Cortex of kidney (tissue), 1 donor: ENCODE measurements around the gene FRYL.

Source experiments
- DNase-seq: peaks from one replicate; lab custom pipeline; 2025; lab: John Stamatoyannopoulos, UW

The FRYL gene

GRCh38 chr4:48556268-48556667 is 223.8 kb downstream of the FRYL start:
- no peak for DNase-seq

GRCh38 chr4:48554606-48555005 is 225.5 kb downstream of the FRYL start:
- DNase-seq: no peak

DNA sequence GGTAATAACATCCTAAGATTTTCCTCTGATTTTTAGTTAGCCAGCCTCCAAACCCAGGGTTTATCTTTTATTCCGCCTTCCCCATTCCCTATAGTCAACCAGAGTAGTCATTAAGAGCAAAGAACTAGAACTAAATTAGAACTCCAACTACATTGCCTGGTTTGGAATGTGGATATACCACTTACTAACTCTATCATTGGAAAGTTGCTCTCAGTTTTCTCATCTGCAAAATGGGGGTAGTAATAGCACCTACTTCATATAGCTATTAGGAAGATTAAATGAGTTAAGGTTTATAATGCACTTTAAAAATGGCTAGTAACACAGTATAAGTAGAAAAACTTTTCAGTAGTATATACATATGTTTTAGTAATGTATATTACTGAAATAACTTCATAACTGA is 226.4 kb downstream of the FRYL start:
- no peak for DNase-seq

DNA sequence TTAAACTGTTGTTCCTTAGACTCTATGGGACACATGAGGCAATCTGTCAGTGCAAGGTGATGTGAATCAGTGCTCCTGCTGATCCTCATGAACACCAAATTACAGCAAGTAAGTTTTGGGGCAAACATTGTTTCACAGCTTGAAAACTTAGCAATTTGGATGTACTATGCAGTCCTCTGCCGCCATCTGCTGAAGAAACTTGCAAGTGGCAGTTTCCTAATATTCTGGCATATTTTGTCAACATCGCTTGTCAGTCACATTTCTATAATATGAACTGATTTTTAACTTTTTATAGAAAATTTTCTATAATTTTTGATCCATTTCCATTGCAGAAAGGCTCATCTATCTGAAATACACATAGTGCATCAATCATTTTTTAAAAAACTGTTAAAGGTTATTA is 233.7 kb downstream of the FRYL start:
- DNase-seq: no peak

GRCh38 chr4:48543796-48544195 is 236.3 kb downstream of the FRYL start:
- no peak for DNase-seq

GRCh38 chr4:48542888-48543287 is 237.2 kb downstream of the FRYL start:
- no peak for DNase-seq

DNA sequence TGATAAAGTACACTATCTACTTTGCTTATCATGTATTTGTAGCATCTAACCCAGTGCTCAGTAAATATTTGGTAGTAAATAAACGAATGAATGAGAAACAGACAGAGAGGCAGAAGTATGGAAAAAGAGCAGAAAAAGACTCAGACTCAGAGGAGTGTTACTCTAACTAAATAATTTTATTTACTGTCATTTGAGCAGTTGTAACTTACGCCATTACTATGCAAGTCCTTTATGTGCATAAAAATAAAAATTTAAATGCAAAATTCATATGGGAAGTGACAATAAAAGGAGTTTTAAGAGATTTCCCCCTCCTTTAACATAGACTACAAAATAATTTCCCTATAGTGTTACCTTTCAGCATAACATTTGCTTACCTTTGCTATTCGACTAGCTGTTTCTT is 240.5 kb downstream of the FRYL start:
- no peak for DNase-seq

DNA sequence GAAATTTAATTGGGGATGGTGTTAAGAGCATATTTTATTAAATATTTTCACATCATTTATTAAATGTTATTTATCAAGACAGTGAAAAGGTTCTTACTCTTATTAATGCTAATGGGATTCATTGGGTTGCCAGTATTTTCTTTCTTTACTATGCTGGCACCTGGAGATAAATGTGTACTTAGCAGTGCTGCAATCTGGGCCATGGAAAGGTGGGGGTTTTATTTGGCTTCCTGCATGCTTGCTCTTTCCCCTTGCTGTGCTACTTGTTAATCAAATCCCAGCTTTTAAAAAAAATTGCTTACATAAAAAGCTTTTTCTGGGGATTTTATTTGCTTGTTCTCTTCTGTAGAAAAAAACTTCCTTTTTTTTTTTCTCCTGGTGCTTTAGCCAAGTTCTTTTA is 241.7 kb downstream of the FRYL start:
- DNase-seq: no peak

DNA sequence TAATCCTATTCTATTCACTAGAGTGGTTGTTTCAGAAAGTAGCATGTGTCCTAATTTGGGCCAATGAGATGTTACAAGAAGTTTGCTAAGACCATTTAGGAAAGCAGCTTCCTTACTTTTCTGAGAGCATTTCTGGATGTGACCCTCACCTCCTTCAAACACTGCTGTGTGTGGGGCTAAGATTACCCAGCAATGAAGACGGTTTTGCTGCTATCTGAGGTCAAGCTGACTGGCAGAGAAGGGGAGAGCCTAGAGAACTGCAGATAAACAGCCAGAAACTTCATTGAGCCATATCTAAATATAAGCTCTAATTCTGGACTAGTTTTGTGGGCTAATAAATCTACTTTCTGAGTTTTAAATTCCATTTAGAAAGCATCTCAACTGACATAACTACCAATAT is 253.7 kb downstream of the FRYL start:
- no peak for DNase-seq

DNA sequence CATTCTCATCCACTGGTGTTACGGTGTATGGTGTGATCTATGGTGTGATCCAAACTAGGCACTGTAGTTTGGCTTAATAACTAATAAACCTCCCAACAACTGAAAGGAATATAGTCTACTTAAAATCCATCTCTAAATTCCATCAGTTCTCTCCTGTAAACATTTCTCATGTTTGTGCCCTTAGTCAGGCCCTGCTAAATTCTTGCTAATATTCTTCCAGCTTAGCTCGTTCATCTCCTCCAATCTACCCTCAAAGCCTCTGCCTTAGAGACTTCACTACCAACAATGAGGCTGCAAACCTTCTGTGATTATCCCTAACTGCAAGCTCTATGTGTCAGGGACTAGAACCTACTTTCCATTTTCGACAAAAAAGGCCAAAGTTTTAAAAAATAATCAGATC is 261.9 kb downstream of the FRYL start:
- no peak for DNase-seq

GRCh38 chr4:48509543-48509942 is 270.5 kb downstream of the FRYL start:
- DNase-seq: no peak

DNA sequence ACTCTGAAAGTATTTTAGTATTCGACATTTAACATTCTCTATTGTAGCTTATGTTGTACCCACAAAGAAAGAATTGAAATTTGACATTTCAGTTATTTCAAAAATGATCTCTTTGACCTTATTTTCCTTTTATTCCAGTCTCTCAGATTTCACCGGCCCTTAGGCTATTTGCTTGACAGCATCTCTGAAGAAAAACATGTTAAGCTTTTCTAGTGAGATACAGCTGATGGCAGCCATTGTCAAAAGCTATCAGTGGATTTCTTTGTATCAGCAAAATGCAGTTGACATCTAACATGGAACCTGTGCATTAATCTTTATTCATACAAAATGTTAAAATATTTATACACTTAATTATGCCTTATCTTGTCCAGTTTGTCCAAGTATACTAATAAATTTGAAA is 273.4 kb downstream of the FRYL start:
- DNase-seq: no peak

DNA sequence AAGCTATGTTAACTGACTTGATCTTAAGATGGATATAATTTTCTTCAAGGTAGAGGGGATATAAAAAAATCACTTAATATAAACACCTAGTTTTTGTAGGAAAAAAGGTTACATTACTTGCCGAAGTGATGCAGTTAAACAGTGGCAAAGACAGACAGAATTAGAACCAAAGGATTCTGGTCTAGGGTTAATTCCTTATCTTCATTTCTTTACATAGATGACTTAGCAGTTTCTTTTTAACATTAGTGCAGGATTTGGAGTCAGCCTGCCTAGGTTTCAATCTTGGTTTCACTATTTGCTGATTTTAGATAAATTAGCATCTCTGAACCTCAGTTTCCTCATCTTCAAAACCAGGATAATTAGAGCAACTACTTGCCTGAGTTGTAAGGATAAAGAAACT is 275.7 kb downstream of the FRYL start:
- no peak for DNase-seq

DNA sequence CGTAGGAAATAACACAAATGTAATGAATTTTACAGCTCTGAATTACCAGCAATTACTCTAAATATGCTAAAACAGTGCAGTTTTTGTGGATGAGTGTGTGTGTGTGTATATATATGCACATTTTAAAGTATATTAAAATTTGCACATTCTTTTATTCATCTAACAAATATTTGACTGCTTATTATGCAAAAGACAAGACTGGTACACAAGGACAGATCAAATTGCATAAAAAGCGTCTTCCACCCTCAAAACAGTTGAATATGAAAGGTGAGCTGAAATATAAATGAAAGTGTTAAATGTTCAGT is 276.1 kb downstream of the FRYL start:
- no peak for DNase-seq

DNA sequence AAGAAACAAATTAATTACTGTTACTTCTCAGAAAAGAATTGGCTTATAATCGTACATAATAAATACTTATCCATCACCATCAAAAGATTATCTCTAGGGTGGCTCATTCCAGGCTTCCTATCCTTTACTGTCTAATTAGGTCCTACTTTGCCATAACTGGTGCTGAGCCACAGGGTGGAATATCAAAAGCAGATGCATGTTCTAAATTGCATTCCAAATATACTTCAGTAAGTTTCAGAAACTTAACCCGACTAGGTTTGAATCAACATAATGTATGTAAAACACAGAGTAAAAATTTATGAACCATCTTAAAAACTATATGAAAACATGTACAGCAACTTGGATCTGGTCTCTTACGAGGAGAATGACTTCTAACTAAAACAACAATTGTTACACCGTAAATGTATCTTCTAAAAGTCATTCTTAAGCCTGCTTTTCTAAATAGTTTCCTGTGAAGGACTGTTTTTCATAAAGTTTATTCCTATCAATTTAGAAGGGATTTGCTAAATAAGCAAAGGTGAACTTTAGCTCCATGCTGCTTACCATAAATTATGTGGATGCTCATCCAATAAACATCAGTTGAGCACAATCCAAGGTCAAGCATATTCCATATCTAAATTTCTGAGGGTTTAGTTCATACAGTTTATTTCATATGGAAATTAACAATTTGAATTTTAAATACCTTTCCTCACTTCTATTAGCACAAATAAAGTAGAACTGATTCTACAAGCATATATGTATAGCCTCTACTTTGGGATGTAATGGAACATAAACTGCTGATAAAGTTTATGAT is 276.6 kb downstream of the FRYL start:
- no peak for DNase-seq

GRCh38 chr4:48499551-48500066 is 280.5 kb downstream of the FRYL start:
- no peak for DNase-seq

GRCh38 chr4:48498895-48499294 is 281.2 kb downstream of the FRYL start:
- no peak for DNase-seq

- DNase-seq: no peak
Observed at GRCh38 chr4:48495941-48496340, 284.1 kb downstream of the FRYL start.

DNA sequence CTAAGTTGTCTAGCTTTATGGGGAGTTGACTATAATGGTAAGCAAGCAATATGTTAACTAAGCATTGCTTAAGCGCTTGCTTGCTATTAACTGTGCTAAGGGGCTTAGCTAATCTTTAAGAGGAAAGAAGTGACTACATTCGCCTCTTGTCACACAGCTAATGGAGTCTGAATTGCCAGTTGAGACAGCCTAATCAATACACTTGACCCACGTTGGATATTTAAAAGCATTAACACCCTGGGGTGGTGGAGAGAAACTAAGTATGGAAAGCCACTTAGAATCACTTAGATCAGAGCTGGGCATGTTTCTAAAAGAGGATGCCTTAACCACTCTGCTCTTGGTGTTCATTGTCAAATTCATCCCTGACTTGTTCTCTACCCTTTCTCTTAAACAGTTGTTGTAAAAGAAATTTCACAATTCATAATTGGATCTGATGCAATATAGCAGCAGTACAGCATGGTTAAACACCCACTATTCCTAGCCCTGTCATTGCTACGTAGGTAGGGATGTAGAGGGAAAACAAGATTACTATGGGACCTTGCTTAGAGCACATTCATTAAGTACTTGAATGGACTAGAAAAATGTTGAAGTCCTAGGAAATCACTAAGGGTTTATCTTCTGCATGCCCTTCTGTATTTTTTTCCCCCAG is 286.5 kb downstream of the FRYL start:
- DNase-seq: no peak

DNA sequence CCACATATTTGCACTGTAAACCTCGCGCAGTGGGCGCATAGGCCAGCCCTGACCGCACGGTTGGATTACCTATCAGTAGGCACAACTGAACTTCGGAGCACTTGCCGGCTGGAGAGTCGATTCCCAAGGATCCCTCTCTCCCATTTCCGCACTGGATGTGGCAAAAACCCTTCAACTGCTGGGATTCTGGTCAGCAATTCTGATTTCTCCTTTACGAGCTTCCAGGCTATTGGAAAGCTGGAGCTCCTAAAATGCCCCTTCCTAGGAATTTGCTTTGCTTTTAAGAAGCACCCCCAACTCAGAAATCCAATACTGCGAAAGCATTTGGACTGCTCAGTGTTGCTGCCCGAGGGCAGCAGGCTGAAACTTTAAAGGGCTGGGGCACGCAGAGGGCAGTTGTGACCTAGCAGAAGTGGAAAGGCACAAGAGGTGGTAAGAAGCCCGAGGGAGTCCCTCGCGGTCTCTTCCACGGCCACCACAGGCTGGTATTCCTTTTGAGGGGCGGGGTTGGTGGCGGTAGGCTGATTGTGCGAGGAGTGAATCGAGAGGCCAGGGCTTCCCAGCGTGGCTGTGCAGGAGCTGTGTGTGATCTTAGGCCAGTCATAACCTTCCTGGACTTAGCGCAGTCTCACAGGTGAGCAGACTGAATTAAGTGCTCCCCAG is 288.4 kb downstream of the FRYL start:
- DNase-seq: no peak

DNA sequence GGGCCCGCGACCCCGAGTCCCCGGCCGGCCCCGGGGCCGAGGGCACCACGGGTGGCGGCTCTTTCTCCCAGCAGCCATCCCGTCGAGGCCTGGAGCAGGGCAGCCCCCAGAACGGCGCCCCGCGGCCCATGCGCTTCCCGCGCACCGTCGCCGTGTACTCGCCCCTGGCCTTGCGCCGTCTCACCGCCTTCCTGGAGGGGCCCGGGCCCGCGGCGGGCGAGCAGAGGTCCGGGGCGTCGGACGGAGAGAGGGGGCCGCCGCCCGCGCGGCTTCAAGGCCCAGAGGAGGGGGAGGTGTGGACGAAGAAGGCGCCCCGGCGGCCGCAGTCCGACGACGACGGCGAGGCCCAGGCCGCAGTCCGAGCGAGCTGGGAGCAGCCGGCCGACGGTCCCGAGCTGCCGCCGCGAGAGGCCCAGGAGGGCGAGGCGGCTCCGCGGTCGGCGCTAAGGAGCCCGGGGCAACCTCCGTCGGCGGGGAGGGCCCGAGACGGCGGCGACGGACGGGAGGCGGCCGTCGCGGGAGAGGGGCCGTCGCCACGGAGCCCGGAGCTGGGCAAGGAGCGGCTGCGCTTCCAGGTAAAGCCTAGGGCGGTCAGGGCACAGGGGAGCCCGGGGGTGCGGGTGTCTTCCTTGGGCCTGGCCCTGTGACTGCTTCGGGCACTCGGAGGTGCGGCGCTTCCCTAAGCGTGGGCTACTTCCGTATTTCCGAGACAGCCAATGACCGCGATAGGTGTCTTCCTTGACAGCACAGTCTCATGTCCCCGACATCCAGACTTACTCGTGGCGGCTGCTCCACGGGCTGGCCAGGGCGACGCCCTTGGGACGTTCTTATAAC is 289.2 kb downstream of the FRYL start:
- no peak for DNase-seq

- DNase-seq: no peak
Observed at GRCh38 chr4:48490012-48490679, 289.9 kb downstream of the FRYL start, which contains the start of gene ZAR1. Gene ZAR1 (plus strand): TSS chr4:48490252. CDS start chr4:48490292, 40 bp downstream.
